ENCODE measurements around the gene GABRB1.

The GABRB1 gene

GRCh38 chr4:47383829-47384427 lies 352.6 kb downstream of the GABRB1 start:
- H3K9me3 ChIP-seq (ENCODE audit: insufficient read depth, low read depth, low read length): no peaks in the 10 kb centered on the region
- no peaks in the 10 kb centered on the region for H3K4me1 ChIP-seq (ENCODE audit: insufficient read depth, low read length)
- H3K27ac ChIP-seq (ENCODE audit: low read depth, low read length): no peak overlapping the region
- no peak overlapping the region for H3K4me3 ChIP-seq (ENCODE audit: low read length)
- H3K36me3 ChIP-seq (ENCODE audit: insufficient read depth, low read length): no peaks in the 10 kb centered on the region
- WGBS: no CpG with 5 or more reads among the region's 4 CpGs
- H3K27me3 ChIP-seq (ENCODE audit: insufficient read depth, low read length): no peaks in the 10 kb centered on the region
- no peak overlapping the region for H3K9ac ChIP-seq (ENCODE audit: low read depth, low read length)

- Histone ChIP-seq H3K9me3 (ENCODE audit: insufficient read depth, low read depth, low read length) (no peaks in the 10 kb centered on the region), H3K9ac (ENCODE audit: low read depth, low read length) (no peak overlapping the region), H3K4me3 (ENCODE audit: low read length) (no peak overlapping the region), H3K27ac (ENCODE audit: low read depth, low read length) (no peak overlapping the region), H3K4me1 (ENCODE audit: insufficient read depth, low read length) (no peaks in the 10 kb centered on the region), H3K27me3 (ENCODE audit: insufficient read depth, low read length) (no peaks in the 10 kb centered on the region), H3K36me3 (ENCODE audit: insufficient read depth, low read length) (no peaks in the 10 kb centered on the region)
- WGBS: 100% methylated on average over 1 of the region's 1 CpG
These were observed 354.8 kb downstream of the GABRB1 start for GRCh38 chr4:47386146-47386545.

- no peaks in the 10 kb centered on the region for H3K4me1 ChIP-seq (ENCODE audit: insufficient read depth, low read length)
- H3K9me3 ChIP-seq (ENCODE audit: insufficient read depth, low read depth, low read length): no peaks in the 10 kb centered on the region
- no peaks in the 10 kb centered on the region for H3K27me3 ChIP-seq (ENCODE audit: insufficient read depth, low read length)
- H3K36me3 ChIP-seq (ENCODE audit: insufficient read depth, low read length): no peaks in the 10 kb centered on the region
- H3K9ac ChIP-seq (ENCODE audit: low read depth, low read length): no peak overlapping the region
- H3K4me3 ChIP-seq (ENCODE audit: low read length): no peak overlapping the region
- H3K27ac ChIP-seq (ENCODE audit: low read depth, low read length): no peak overlapping the region
- 74% methylated on average over 2 of the region's 2 CpGs for WGBS
These were observed 355.3 kb downstream of the GABRB1 start for GRCh38 chr4:47386561-47387235.

- Histone ChIP-seq H3K27ac (ENCODE audit: low read depth, low read length) (no peak overlapping the region), H3K9ac (ENCODE audit: low read depth, low read length) (no peak overlapping the region), H3K27me3 (ENCODE audit: insufficient read depth, low read length) (no peaks in the 10 kb centered on the region), H3K4me3 (ENCODE audit: low read length) (no peak overlapping the region), H3K36me3 (ENCODE audit: insufficient read depth, low read length) (no peaks in the 10 kb centered on the region), H3K9me3 (ENCODE audit: insufficient read depth, low read depth, low read length) (no peaks in the 10 kb centered on the region), H3K4me1 (ENCODE audit: insufficient read depth, low read length) (no peaks in the 10 kb centered on the region)
- WGBS: 95% methylated on average over 5 of the region's 5 CpGs
These were observed 359.2 kb downstream of the GABRB1 start for GRCh38 chr4:47390428-47391125.

GRCh38 chr4:47391256-47391655 lies 359.9 kb downstream of the GABRB1 start:
- H3K9ac ChIP-seq (ENCODE audit: low read depth, low read length): no peak overlapping the region
- H3K36me3 ChIP-seq (ENCODE audit: insufficient read depth, low read length): no peaks in the 10 kb centered on the region
- H3K9me3 ChIP-seq (ENCODE audit: insufficient read depth, low read depth, low read length): no peaks in the 10 kb centered on the region
- 100% methylated on average over 2 of the region's 3 CpGs for WGBS
- no peak overlapping the region for H3K4me3 ChIP-seq (ENCODE audit: low read length)
- no peak overlapping the region for H3K27ac ChIP-seq (ENCODE audit: low read depth, low read length)
- H3K27me3 ChIP-seq (ENCODE audit: insufficient read depth, low read length): no peaks in the 10 kb centered on the region
- no peaks in the 10 kb centered on the region for H3K4me1 ChIP-seq (ENCODE audit: insufficient read depth, low read length)

GRCh38 chr4:47406408-47406807 lies 375.0 kb downstream of the GABRB1 start:
- Histone ChIP-seq H3K9ac (ENCODE audit: low read depth, low read length) (no peak overlapping the region), H3K36me3 (ENCODE audit: insufficient read depth, low read length) (no peaks in the 10 kb centered on the region), H3K27ac (ENCODE audit: low read depth, low read length) (no peak overlapping the region), H3K4me3 (ENCODE audit: low read length) (no peak overlapping the region), H3K4me1 (ENCODE audit: insufficient read depth, low read length) (peaks cover 4% of the 10 kb centered on the region; the same call in 1 of the 2 replicates), H3K27me3 (ENCODE audit: insufficient read depth, low read length) (no peaks in the 10 kb centered on the region), H3K9me3 (ENCODE audit: insufficient read depth, low read depth, low read length) (no peaks in the 10 kb centered on the region)
- 83% methylated on average over 2 of the region's 2 CpGs for WGBS

- Histone ChIP-seq H3K27ac (ENCODE audit: low read depth, low read length) (no peak overlapping the region), H3K4me1 (ENCODE audit: insufficient read depth, low read length) (peaks cover 16% of the 10 kb centered on the region), H3K4me3 (ENCODE audit: low read length) (no peak overlapping the region), H3K36me3 (ENCODE audit: insufficient read depth, low read length) (no peaks in the 10 kb centered on the region), H3K27me3 (ENCODE audit: insufficient read depth, low read length) (no peaks in the 10 kb centered on the region), H3K9me3 (ENCODE audit: insufficient read depth, low read depth, low read length) (no peaks in the 10 kb centered on the region), H3K9ac (ENCODE audit: low read depth, low read length) (no peak overlapping the region)
- no CpG with 5 or more reads among the region's 1 CpG for WGBS
These were observed 378.9 kb downstream of the GABRB1 start for GRCh38 chr4:47410271-47410670.

GRCh38 chr4:47413521-47413920 lies 382.2 kb downstream of the GABRB1 start:
- no peaks in the 10 kb centered on the region for H3K36me3 ChIP-seq (ENCODE audit: insufficient read depth, low read length)
- H3K9ac ChIP-seq (ENCODE audit: low read depth, low read length): no peak overlapping the region
- WGBS: 96% methylated on average over 2 of the region's 2 CpGs
- H3K27me3 ChIP-seq (ENCODE audit: insufficient read depth, low read length): no peaks in the 10 kb centered on the region
- H3K27ac ChIP-seq (ENCODE audit: low read depth, low read length): no peak overlapping the region
- peaks cover 16% of the 10 kb centered on the region for H3K4me1 ChIP-seq (ENCODE audit: insufficient read depth, low read length)
- H3K9me3 ChIP-seq (ENCODE audit: insufficient read depth, low read depth, low read length): no peaks in the 10 kb centered on the region
- H3K4me3 ChIP-seq (ENCODE audit: low read length): no peak overlapping the region

GRCh38 chr4:47415719-47416118 lies 384.4 kb downstream of the GABRB1 start:
- no peak overlapping the region for H3K27ac ChIP-seq (ENCODE audit: low read depth, low read length)
- no peak overlapping the region for H3K9ac ChIP-seq (ENCODE audit: low read depth, low read length)
- peaks cover 12% of the 10 kb centered on the region for H3K4me1 ChIP-seq (ENCODE audit: insufficient read depth, low read length)
- no peaks in the 10 kb centered on the region for H3K9me3 ChIP-seq (ENCODE audit: insufficient read depth, low read depth, low read length)
- H3K4me3 ChIP-seq (ENCODE audit: low read length): no peak overlapping the region
- H3K36me3 ChIP-seq (ENCODE audit: insufficient read depth, low read length): no peaks in the 10 kb centered on the region
- no peaks in the 10 kb centered on the region for H3K27me3 ChIP-seq (ENCODE audit: insufficient read depth, low read length)

- Histone ChIP-seq H3K9me3 (ENCODE audit: insufficient read depth, low read depth, low read length) (no peaks in the 10 kb centered on the region), H3K27ac (ENCODE audit: low read depth, low read length) (no peak overlapping the region), H3K4me3 (ENCODE audit: low read length) (no peak overlapping the region), H3K36me3 (ENCODE audit: insufficient read depth, low read length) (no peaks in the 10 kb centered on the region), H3K27me3 (ENCODE audit: insufficient read depth, low read length) (no peaks in the 10 kb centered on the region), H3K9ac (ENCODE audit: low read depth, low read length) (no peak overlapping the region), H3K4me1 (ENCODE audit: insufficient read depth, low read length) (peaks cover 5% of the 10 kb centered on the region; the same call in 1 of the 2 replicates)
- 46% methylated on average over 2 of the region's 2 CpGs for WGBS
These were observed 386.8 kb downstream of the GABRB1 start for GRCh38 chr4:47418147-47418546.

GRCh38 chr4:47419296-47419695 lies 387.9 kb downstream of the GABRB1 start:
- Histone ChIP-seq H3K9me3 (ENCODE audit: insufficient read depth, low read depth, low read length) (no peaks in the 10 kb centered on the region), H3K27me3 (ENCODE audit: insufficient read depth, low read length) (no peaks in the 10 kb centered on the region), H3K4me1 (ENCODE audit: insufficient read depth, low read length) (no peaks in the 10 kb centered on the region), H3K36me3 (ENCODE audit: insufficient read depth, low read length) (no peaks in the 10 kb centered on the region), H3K4me3 (ENCODE audit: low read length) (no peak overlapping the region), H3K27ac (ENCODE audit: low read depth, low read length) (no peak overlapping the region), H3K9ac (ENCODE audit: low read depth, low read length) (no peak overlapping the region)
- WGBS: 90% methylated on average over 2 of the region's 2 CpGs
